NOMO-1 (cell line): ENCODE results near the gene TMEM214.
A peak's percentile ranks its signal among the peaks of the same experiment; 100 is the strongest.
"Not testable (repeated sequence)": the region's sequence is repeated elsewhere in the genome, so short reads cannot be mapped to it uniquely, and the experiment has no call there.

Source experiments
- DNase-seq, 2 experiments: peaks; one replicate each; lab custom pipeline; 2025; ENCODE audit not compliant: unreplicated experiment in 2 of 2; lab: John Stamatoyannopoulos, UW

The TMEM214 gene

GRCh38 chr2:27069436-27069835 lies 36.7 kb downstream of the TMEM214 start:
- no peak for DNase-seq

- DNase-seq, result no peak
These were observed 37.3 kb downstream of the TMEM214 start for GRCh38 chr2:27069961-27070618.

GRCh38 chr2:27070653-27071276 lies 38.0 kb downstream of the TMEM214 start:
- DNase-seq, result no peak

- peak; percentile 84 to 94 for DNase-seq
These were observed 38.7 kb downstream of the TMEM214 start, which contains the start of gene OST4 for GRCh38 chr2:27071277-27071989. Gene OST4 (minus strand): TSS chr2:27071654.

- no peak for DNase-seq
These were observed 39.4 kb downstream of the TMEM214 start for GRCh38 chr2:27071990-27072830.

GRCh38 chr2:27072920-27073319 lies 40.2 kb downstream of the TMEM214 start:
- no peak for DNase-seq

- no peak for DNase-seq
These were observed 41.0 kb downstream of the TMEM214 start for GRCh38 chr2:27073782-27074181.

- DNase-seq, result peak; percentile 59 to 65
These were observed 42.2 kb downstream of the TMEM214 start for GRCh38 chr2:27074738-27075565.

- DNase-seq, result not testable (repeated sequence)
These were observed 42.8 kb downstream of the TMEM214 start for GRCh38 chr2:27075566-27075871.

- no peak for DNase-seq
These were observed 43.6 kb downstream of the TMEM214 start for GRCh38 chr2:27076323-27076722.

- DNase-seq, result no peak
These were observed 44.5 kb downstream of the TMEM214 start for GRCh38 chr2:27077231-27077630.

- no peak for DNase-seq
These were observed 45.8 kb downstream of the TMEM214 start, which contains the start of gene EMILIN1 for GRCh38 chr2:27078267-27079194. Gene EMILIN1 (plus strand): TSS chr2:27078615. CDS start chr2:27079066, 451 bp downstream.

- no peak for DNase-seq
These were observed 46.7 kb downstream of the TMEM214 start for GRCh38 chr2:27079233-27080139.

GRCh38 chr2:27080140-27080469 lies 47.3 kb downstream of the TMEM214 start:
- no peak for DNase-seq

GRCh38 chr2:27080603-27080936 lies 47.8 kb downstream of the TMEM214 start:
- DNase-seq, result no peak

- DNase-seq, result peak; percentile 31 to 32
These were observed 49.4 kb downstream of the TMEM214 start for GRCh38 chr2:27081984-27082772.

- no peak for DNase-seq
These were observed 50.1 kb downstream of the TMEM214 start for GRCh38 chr2:27082773-27083409.
